Uterus (tissue), 4 donors: ENCODE results near the gene MDK. TPM values are rescaled to one million over a fixed set of nuclear protein-coding genes. Genes with fewer than 3 reads are reported as not detected.
A peak's percentile ranks its signal among the peaks of the same experiment; 100 is the strongest.

Source experiments
- DNase-seq, 2 donors: peaks; one replicate each; pipeline ENCODE4 v3.0.0-alpha.2; 2019 to 2020
- H3K27ac ChIP-seq, 2 donors: fragments of 200-600 bp; sonication (generic); 1 replicate in 1 of 2; 2 replicates in 1 of 2; pipeline ENCODE4 v1.5.1; 2016 to 2018
- H3K27me3 ChIP-seq, 2 donors: fragments of 200-600 bp; sonication (generic); one replicate each; pipeline ENCODE4 v1.5.1; 2018 to 2019; ENCODE audit warnings: control low read depth in 1 of 2
- H3K36me3 ChIP-seq, 2 donors: fragments of 200-600 bp; sonication (generic); one replicate each; pipeline ENCODE4 v1.5.1; 2019; ENCODE audit warnings: control low read depth in 1 of 2
- H3K4me1 ChIP-seq, 2 donors: fragments of 200-600 bp; sonication (generic); one replicate each; pipeline ENCODE4 v1.5.1; 2018 to 2019; ENCODE audit warnings: control low read depth in 1 of 2
- H3K4me3 ChIP-seq, 2 donors: fragments of 200-600 bp; sonication (generic); 1 replicate in 1 of 2; 2 replicates in 1 of 2; pipeline ENCODE4 v1.5.1; 2018 to 2019; ENCODE audit warnings: mild to moderate bottlenecking in 1 of 2
- H3K9me3 ChIP-seq, 2 donors: fragments of 200-600 bp; sonication (generic); one replicate each; pipeline ENCODE4 v1.5.1; 2019; ENCODE audit warnings: control low read depth in 1 of 2
- POLR2A ChIP-seq, 2 donors: fragments of 450-650 bp; IDR thresholded peaks; one replicate each; pipeline ENCODE4 v1.6.1; 2016; ENCODE audit warnings: antibody characterized with exemption in 2 of 2, mild to moderate bottlenecking in 1 of 2, moderate library complexity in 1 of 2
- intact Hi-C: fragments of 100-400 bp; cut with DNase I; formaldehyde crosslinking; loops from one replicate; pipeline ENCODE4 v1.15.1; 2023; ENCODE audit warnings: low total_unique reads
- total RNA-seq, 4 donors: library from RNA; depleted of rRNA in 3 of 4; stranded (reverse); fragments of >200 nt in 3 of 4; gene quantifications; one replicate each; pipeline versions ENCODE4 v1.1.0 to v1.2.4, GENCODE V29; 2014 to 2023
- TF ChIP-seq, protein P1 (sequence below), 4 experiments: fragments of 200-600 bp in 2 of 4; fragments of 450-650 bp in 2 of 4; sonication (generic) in 2 of 4; IDR thresholded peaks; one replicate each; pipeline ENCODE4 v1.5.1; 2016 to 2019; ENCODE audit warnings: antibody characterized with exemption in 4 of 4, mild to moderate bottlenecking in 2 of 4, moderate library complexity in 1 of 4
- donor health status: DM: yes; HTN: yes; CAD: no.

The MDK gene
- total RNA-seq, 4 donors from 2014 or later, result 61.7 to 305 (median 103) TPM

- DNase-seq, result no peak
- H3K36me3 ChIP-seq, result no peaks in the 10 kb centered on the region
- H3K9me3 ChIP-seq, result no peaks in the 10 kb centered on the region
- H3K4me3 ChIP-seq, result no peak overlapping the region
- intact Hi-C loops, result no loop called here
- H3K27ac ChIP-seq, result no peak overlapping the region
- no peaks in the 10 kb centered on the region for H3K27me3 ChIP-seq
- H3K4me1 ChIP-seq, result peaks cover 0 to 7% of the 10 kb centered on the region in 2 donors
- TF ChIP-seq POLR2A (IDR thresholded peaks at IDR 0.05), result no peak
- TF ChIP-seq, protein P1, sequence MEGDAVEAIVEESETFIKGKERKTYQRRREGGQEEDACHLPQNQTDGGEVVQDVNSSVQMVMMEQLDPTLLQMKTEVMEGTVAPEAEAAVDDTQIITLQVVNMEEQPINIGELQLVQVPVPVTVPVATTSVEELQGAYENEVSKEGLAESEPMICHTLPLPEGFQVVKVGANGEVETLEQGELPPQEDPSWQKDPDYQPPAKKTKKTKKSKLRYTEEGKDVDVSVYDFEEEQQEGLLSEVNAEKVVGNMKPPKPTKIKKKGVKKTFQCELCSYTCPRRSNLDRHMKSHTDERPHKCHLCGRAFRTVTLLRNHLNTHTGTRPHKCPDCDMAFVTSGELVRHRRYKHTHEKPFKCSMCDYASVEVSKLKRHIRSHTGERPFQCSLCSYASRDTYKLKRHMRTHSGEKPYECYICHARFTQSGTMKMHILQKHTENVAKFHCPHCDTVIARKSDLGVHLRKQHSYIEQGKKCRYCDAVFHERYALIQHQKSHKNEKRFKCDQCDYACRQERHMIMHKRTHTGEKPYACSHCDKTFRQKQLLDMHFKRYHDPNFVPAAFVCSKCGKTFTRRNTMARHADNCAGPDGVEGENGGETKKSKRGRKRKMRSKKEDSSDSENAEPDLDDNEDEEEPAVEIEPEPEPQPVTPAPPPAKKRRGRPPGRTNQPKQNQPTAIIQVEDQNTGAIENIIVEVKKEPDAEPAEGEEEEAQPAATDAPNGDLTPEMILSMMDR (IDR thresholded peaks at IDR 0.05), result no peak
Measured at GRCh38 chr11:46364056-46364455, 17.4 kb upstream of the MDK start.

DNA sequence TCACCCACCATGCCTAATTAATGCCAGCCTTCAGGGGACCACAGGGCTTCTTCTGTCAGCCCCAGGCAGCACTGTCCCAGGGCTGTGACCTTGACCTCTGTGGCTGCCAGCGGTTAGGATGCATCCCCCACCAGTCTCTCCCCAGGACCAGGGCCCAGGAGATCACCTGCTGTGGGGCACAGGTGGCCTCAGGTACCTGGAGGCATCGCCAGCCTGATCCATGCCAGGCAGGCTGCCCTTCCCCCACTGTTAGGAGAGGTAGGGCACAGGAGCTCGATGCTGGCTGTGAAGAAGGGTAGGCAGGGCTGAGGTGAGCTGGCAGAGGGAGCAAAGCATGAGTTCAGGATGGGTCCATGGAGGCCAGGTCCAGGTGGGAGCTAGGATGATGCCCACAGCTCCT lies 16.7 kb upstream of the MDK start:
- Histone ChIP-seq H3K9me3 (no peaks in the 10 kb centered on the region), H3K27ac (no peak overlapping the region), H3K4me3 (no peak overlapping the region), H3K27me3 (no peaks in the 10 kb centered on the region), H3K4me1 (peaks cover 0 to 7% of the 10 kb centered on the region in 2 donors), H3K36me3 (no peaks in the 10 kb centered on the region)
- TF ChIP-seq POLR2A (IDR thresholded peaks at IDR 0.05), result no peak
- no peak for DNase-seq
- intact Hi-C loops, result no loop called here

DNA sequence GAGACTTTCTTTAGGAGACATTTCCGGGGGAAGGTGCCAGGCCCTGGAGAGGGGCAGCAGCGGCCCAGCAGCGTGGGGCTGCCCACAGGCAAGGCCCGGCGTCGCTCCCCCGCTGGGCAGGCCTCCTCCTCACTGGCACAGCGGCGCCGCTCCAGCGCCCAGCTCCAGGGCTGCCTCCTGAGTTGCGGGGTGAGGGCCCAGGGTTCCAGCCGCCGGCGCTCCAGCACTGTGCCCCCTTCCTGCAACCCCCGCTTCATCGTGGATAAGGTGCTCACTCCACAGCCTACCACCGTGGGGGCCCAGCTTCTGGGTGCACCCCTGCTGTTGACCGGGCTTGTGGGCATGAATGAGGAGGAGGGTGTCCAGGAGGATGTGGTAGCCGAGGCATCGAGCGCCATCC lies 15.2 kb upstream of the MDK start:
- Histone ChIP-seq H3K36me3 (no peaks in the 10 kb centered on the region), H3K27me3 (no peaks in the 10 kb centered on the region), H3K9me3 (no peaks in the 10 kb centered on the region), H3K27ac (no peak overlapping the region), H3K4me1 (no peaks in the 10 kb centered on the region), H3K4me3 (no peak overlapping the region)
- DNase-seq, result no peak
- TF ChIP-seq POLR2A (IDR thresholded peaks at IDR 0.05), result no peak
- TF ChIP-seq, protein P1 (IDR thresholded peaks at IDR 0.05), result no peak
- intact Hi-C loops, result no loop called here

DNA sequence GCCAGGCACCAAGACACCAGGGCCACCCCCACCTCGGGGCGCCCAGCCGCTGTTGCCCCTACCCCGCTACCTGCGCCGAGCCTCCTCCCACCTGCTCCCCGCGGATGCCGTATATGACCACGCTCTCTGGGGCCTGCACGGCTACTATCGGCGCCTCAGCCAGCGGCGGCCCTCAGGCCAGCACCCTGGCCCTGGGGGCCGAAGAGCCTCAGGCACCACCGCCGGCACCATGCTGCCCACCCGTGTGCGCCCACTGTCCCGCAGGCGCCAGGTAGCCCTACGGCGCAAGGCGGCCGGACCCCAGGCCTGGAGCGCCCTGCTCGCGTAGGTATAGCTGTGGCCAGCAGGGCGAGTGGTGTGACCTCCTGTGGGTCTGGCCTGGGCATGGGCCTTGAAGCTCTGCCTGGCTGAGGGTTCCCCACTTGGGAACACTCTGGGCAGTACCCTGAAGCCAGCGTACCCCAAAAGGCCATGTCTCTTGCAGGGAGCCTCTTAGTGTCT lies 14.8 kb upstream of the MDK start:
- H3K4me1 ChIP-seq, result no peaks in the 10 kb centered on the region
- no peak overlapping the region for H3K27ac ChIP-seq
- no peaks in the 10 kb centered on the region for H3K27me3 ChIP-seq
- H3K9me3 ChIP-seq, result no peaks in the 10 kb centered on the region
- no peak overlapping the region for H3K4me3 ChIP-seq
- no peaks in the 10 kb centered on the region for H3K36me3 ChIP-seq
- no peak for TF ChIP-seq POLR2A (IDR thresholded peaks at IDR 0.05)
- TF ChIP-seq, protein P1 (IDR thresholded peaks at IDR 0.05), result no peak
- intact Hi-C loops, result no loop called here
- no peak for DNase-seq

DNA sequence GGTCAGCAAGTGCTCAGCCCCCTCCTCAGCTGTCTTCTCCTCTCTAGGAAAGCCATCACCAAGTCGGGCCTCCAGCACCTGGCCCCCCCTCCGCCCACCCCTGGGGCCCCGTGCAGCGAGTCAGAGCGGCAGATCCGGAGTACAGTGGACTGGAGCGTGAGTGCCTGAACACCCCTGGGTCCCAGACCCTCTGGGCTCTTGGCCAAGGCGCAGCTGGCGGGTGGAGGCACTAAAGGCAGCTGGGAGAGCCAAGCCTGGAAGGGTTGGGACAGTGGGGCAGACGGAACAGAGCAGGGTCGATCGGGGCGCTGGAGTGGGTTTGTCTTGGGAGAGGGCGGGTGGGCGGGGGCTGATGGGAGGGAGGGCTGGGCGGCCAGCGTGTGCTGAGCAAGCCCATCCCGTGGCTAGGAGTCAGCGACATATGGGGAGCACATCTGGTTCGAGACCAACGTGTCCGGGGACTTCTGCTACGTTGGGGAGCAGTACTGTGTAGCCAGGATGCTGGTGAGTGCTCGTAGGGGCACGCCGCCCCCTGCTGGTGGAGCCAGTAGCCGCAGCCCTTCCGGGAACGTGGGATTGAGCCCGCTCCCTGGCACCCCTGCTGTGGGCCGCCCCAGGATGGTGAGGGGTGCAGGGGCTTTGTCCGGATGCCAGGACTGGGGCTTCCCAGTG lies 14.1 kb upstream of the MDK start:
- H3K27me3 ChIP-seq, result no peaks in the 10 kb centered on the region
- intact Hi-C loops, result no loop called here
- no peaks in the 10 kb centered on the region for H3K36me3 ChIP-seq
- H3K4me3 ChIP-seq, result no peak overlapping the region
- H3K4me1 ChIP-seq, result no peaks in the 10 kb centered on the region
- no peak overlapping the region for H3K27ac ChIP-seq
- DNase-seq, result peak; percentile 64 to 72
- H3K9me3 ChIP-seq, result no peaks in the 10 kb centered on the region
- no peak for TF ChIP-seq POLR2A (IDR thresholded peaks at IDR 0.05)
- TF ChIP-seq, protein P1 (IDR thresholded peaks at IDR 0.05), result peak; percentile 85 to 87 (median 86)
